HCT116 (cell line): Measurements from ENCODE around the gene ENTPD6. TPM values are rescaled to one million over a fixed set of nuclear protein-coding genes. Genes with fewer than 3 reads are reported as not detected.

Experiments used
- ATAC-seq: fragments of 200-7000 bp; cut with Tn5 transposase; 2 replicates; pipeline ENCODE4 v1.9.1; 2020; ENCODE audit warnings: mild to moderate bottlenecking, moderate library complexity
- BruUV-seq: library from RNA; stranded (reverse); fragments of 400-500 nt; replicated peaks from 2 replicates; lab custom pipeline; 2021; lab: Mats Ljungman, UMichigan
- CTCF ChIA-PET: fragments of 300-600 bp; sonication (Branson Sonifier 250); formaldehyde crosslinking; loops from one replicate; lab custom pipeline; 2021; ENCODE audit warnings: antibody characterized with exemption; lab: Charles Lee
- POLR2A ChIA-PET: fragments of 300-600, 350-600 bp; sonication (Branson Sonifier 250); formaldehyde crosslinking; loops from one replicate; lab custom pipeline; 2021; ENCODE audit warnings: antibody characterized with exemption; lab: Charles Lee
- RAD21 ChIA-PET, 2 experiments: fragments of 300-600 bp; sonication (Branson Sonifier 250); formaldehyde crosslinking; loops; one replicate each; lab custom pipeline; 2023; ENCODE audit warnings: low total read pairs in 2 of 2; ENCODE audit not compliant: uncharacterized antibody in 2 of 2, unreplicated experiment in 2 of 2, low non-redundant PET in 1 of 2; lab: Charles Lee
- DNase-seq: peaks from one replicate; pipeline ENCODE4 v3.0.0-alpha.2; 2010; ENCODE audit warnings: low read depth, low spot score
- H2AFZ ChIP-seq: fragments of 200-600 bp; shearing (Covaris generic), sonication (generic); 2 replicates; pipeline ENCODE4 v1.6.1; 2017; ENCODE audit warnings: low read depth, mixed run types, mixed read lengths, antibody characterized with exemption, low read length; ENCODE audit not compliant: poor library complexity, severe bottlenecking
- H3K27ac ChIP-seq: 2 replicates; pipeline ENCODE4 v1.5.1; 2012; ENCODE audit warnings: low read depth, low read length
- H3K27me3 ChIP-seq: fragments of 200-600 bp; sonication (generic); 2 replicates; pipeline ENCODE4 v1.6.1; 2016; ENCODE audit warnings: mixed run types, low read length, mixed read lengths; ENCODE audit not compliant: insufficient read depth
- H3K36me3 ChIP-seq, 2 experiments: fragments of 200-500 bp in 1 of 2; fragments of 200-600 bp in 1 of 2; sonication (Bioruptor generic) in 1 of 2; sonication (generic) in 1 of 2; 2 replicates each; pipeline versions ENCODE4 v1.5.1 to v1.6.1; 2014 to 2016; ENCODE audit warnings: low read length in 2 of 2, inconsistent platforms in 1 of 2, mixed read lengths in 1 of 2, mixed run types in 1 of 2; ENCODE audit not compliant: insufficient read depth in 2 of 2, control insufficient read depth in 1 of 2
- H3K4me1 ChIP-seq, 2 experiments: fragments of 200-600 bp in 1 of 2; sonication (generic) in 1 of 2; 2 replicates each; pipeline versions ENCODE4 v1.5.1 to v1.6.1; 2012 to 2017; ENCODE audit warnings: low read length in 2 of 2, inconsistent platforms in 1 of 2, mild to moderate bottlenecking in 1 of 2, mixed read lengths in 1 of 2, mixed run types in 1 of 2, moderate library complexity in 1 of 2; ENCODE audit not compliant: insufficient read depth in 2 of 2, control insufficient read depth in 1 of 2
- H3K4me2 ChIP-seq: fragments of 200-600 bp; sonication (generic); 2 replicates; pipeline ENCODE4 v1.6.1; 2017; ENCODE audit warnings: mixed run types, low read length, mixed read lengths
- H3K4me3 ChIP-seq, 2 experiments: fragments of 200-600 bp in 1 of 2; sonication (generic) in 1 of 2; replicated peaks in 1 of 2; 2 replicates each; pipeline ENCODE4 v1.5.1; 2011 to 2016; ENCODE audit warnings: low read length in 2 of 2, control low read depth in 1 of 2, low read depth in 1 of 2, mild to moderate bottlenecking in 1 of 2, mixed read lengths in 1 of 2, mixed run types in 1 of 2
- H3K79me2 ChIP-seq: fragments of 200-600 bp; sonication (generic); 2 replicates; pipeline ENCODE4 v1.6.1; 2017; ENCODE audit warnings: mild to moderate bottlenecking, mixed run types, low read length, moderate library complexity, mixed read lengths; ENCODE audit not compliant: insufficient read depth
- H3K9ac ChIP-seq: fragments of 200-600 bp; sonication (generic); 2 replicates; pipeline ENCODE4 v1.6.1; 2016; ENCODE audit warnings: low read length, mixed read lengths
- H3K9me2 ChIP-seq: fragments of 200-600 bp; sonication (generic), shearing (Covaris generic); 2 replicates; pipeline ENCODE4 v1.6.1; 2017; ENCODE audit warnings: mixed run types, mild to moderate bottlenecking, moderate library complexity; ENCODE audit not compliant: insufficient read depth
- H3K9me3 ChIP-seq, 2 experiments: fragments of 200-500 bp in 1 of 2; fragments of 200-600 bp in 1 of 2; sonication (Bioruptor generic) in 1 of 2; sonication (generic) in 1 of 2; 2 replicates each; pipeline ENCODE4 v1.6.1; 2014 to 2017; ENCODE audit warnings: low read length in 2 of 2, mixed read lengths in 2 of 2, inconsistent platforms in 1 of 2, low read depth in 1 of 2, mild to moderate bottlenecking in 1 of 2, mixed run types in 1 of 2, moderate library complexity in 1 of 2; ENCODE audit not compliant: control insufficient read depth in 1 of 2, insufficient read depth in 1 of 2
- H4K20me1 ChIP-seq: fragments of 200-600 bp; sonication (generic), shearing (Covaris generic); 2 replicates; pipeline ENCODE4 v1.6.1; 2017; ENCODE audit warnings: mixed run types, mild to moderate bottlenecking, moderate library complexity; ENCODE audit not compliant: insufficient read depth
- CBX3 ChIP-seq: IDR thresholded peaks from 2 replicates; pipeline ENCODE4 v1.6.1; 2012; ENCODE audit warnings: low read depth
- CTCF ChIP-seq, 3 experiments: fragments of 200-600 bp in 1 of 3; sonication (generic) in 1 of 3; IDR thresholded peaks in 2 of 3; conservative IDR thresholded peaks in 1 of 3; 2 replicates each; pipeline ENCODE4 v1.5.1; 2012 to 2017; ENCODE audit warnings: low read depth in 2 of 3, low read length in 2 of 3, antibody characterized with exemption in 1 of 3, borderline replicate concordance in 1 of 3, control low read depth in 1 of 3, mild to moderate bottlenecking in 1 of 3, mixed read lengths in 1 of 3, mixed run types in 1 of 3, moderate library complexity in 1 of 3; ENCODE audit not compliant: insufficient read depth in 1 of 3
- ELF1 ChIP-seq: IDR thresholded peaks from 2 replicates; pipeline ENCODE4 v1.6.1; 2012; ENCODE audit warnings: low read depth, borderline replicate concordance
- MAX ChIP-seq: IDR thresholded peaks from 2 replicates; pipeline ENCODE4 v1.6.1; 2012
- POLR2A ChIP-seq: IDR thresholded peaks from 2 replicates; pipeline ENCODE4 v1.7.0; 2011; ENCODE audit warnings: borderline replicate concordance; ENCODE audit not compliant: insufficient read depth, insufficient read length; ENCODE audit errors: extremely low read depth
- POLR2AphosphoS5 ChIP-seq: IDR thresholded peaks from 2 replicates; pipeline ENCODE4 v1.6.1; 2011; ENCODE audit warnings: mild to moderate bottlenecking, low read depth, low read length, moderate library complexity
- RAD21 ChIP-seq: IDR thresholded peaks from 2 replicates; pipeline ENCODE4 v1.6.1; 2012; ENCODE audit warnings: low read depth, mild to moderate bottlenecking
- SP1 ChIP-seq: IDR thresholded peaks from 2 replicates; pipeline ENCODE4 v1.6.1; 2012; ENCODE audit warnings: low read depth
- TCF7L2 ChIP-seq: IDR thresholded peaks from 2 replicates; pipeline ENCODE4 v1.7.0; 2011; ENCODE audit warnings: borderline replicate concordance, inconsistent platforms; ENCODE audit not compliant: insufficient read depth, insufficient read length; ENCODE audit errors: extremely low read depth
- YY1 ChIP-seq: IDR thresholded peaks from 2 replicates; pipeline ENCODE4 v1.6.1; 2011; ENCODE audit warnings: low read length, low read depth, moderate library complexity, mild to moderate bottlenecking; ENCODE audit not compliant: insufficient replicate concordance; ENCODE audit errors: extremely low read depth
- ZFX ChIP-seq: fragments of 450-650 bp; IDR thresholded peaks from 2 replicates; pipeline ENCODE4 v1.6.1; 2017
- intact Hi-C: fragments of 100-400 bp; cut with micrococcal nuclease; formaldehyde crosslinking; loops from 2 replicates; pipeline ENCODE4 v1.10.0; 2022
- total RNA-seq: library from RNA; stranded (reverse); gene quantifications from one replicate; pipeline ENCODE4 v1.2.1, GENCODE V29; 2021; ENCODE audit not compliant: unreplicated experiment

ENTPD6 gene
- total RNA-seq, 1 experiment from 2014 or later, result 89.2 TPM

GRCh38 chr20:25258476-25258805, 62.9 kb downstream of the ENTPD6 start:
- TF ChIP-seq ELF1 (no peak), CTCF (IDR thresholded peaks at IDR 0.05 in 2 of 3, conservative IDR thresholded peaks at IDR 0.05 in 1 of 3; ENCODE audit: borderline replicate concordance in 1 of 3, insufficient read depth in 1 of 3, low read depth in 2 of 3, low read length in 2 of 3) (no peak), TCF7L2 (no peak), POLR2AphosphoS5 (no peak), CBX3 (no peak), ZFX (no peak), YY1 (no peak), RAD21 (no peak), MAX (no peak), POLR2A (no peak), SP1 (no peak)
- Histone ChIP-seq H3K79me2 (peaks cover 35% of the 10 kb centered on the region), H3K4me3 (no peak overlapping the region), H3K9me2 (no peaks in the 10 kb centered on the region), H3K4me1 (peaks cover 13 to 17% of the 10 kb centered on the region in 2 experiments; a peak in 3 of 4 replicates), H3K4me2 (no peak overlapping the region), H3K9ac (no peak overlapping the region), H3K27me3 (no peaks in the 10 kb centered on the region), H3K27ac (no peak overlapping the region), H2AFZ (no peak overlapping the region), H3K9me3 (no peaks in the 10 kb centered on the region), H3K36me3 (0 out of 4 replicates have a peak, but pooled peaks cover 0 to 4% of the 10 kb centered on the region in 2 experiments), H4K20me1 (no peaks in the 10 kb centered on the region)
- no TSS peak for BruUV-seq
- ChIA-PET CTCF (no interaction called here), POLR2A (no interaction called here), RAD21 (no interaction called here)
- intact Hi-C loops, result loop anchor here (10.0 kb wide), 1 partner anchor 46 kb away; no protein-coding TSS in a partner anchor
- ATAC-seq (no peak), DNase-seq (no peak)
